Panc1 (cell line): Measurements from ENCODE around the gene METTL9.

ENCODE experiments used
- POLR2AphosphoS5 ChIP-seq: IDR thresholded peaks from 2 replicates; pipeline ENCODE4 v1.6.1; 2012; ENCODE audit warnings: mild to moderate bottlenecking, low read depth, low read length, moderate library complexity
- REST ChIP-seq, 2 experiments: IDR thresholded peaks; 2 replicates each; pipeline ENCODE4 v1.6.1; 2011 to 2012; ENCODE audit warnings: low read depth in 2 of 2, control low read depth in 1 of 2, low read length in 1 of 2, mild to moderate bottlenecking in 1 of 2, moderate library complexity in 1 of 2; ENCODE audit not compliant: insufficient read depth in 1 of 2
- TF ChIP-seq, protein P1 (sequence below): fragments of 450-650 bp; IDR thresholded peaks from 2 replicates; pipeline ENCODE4 v1.5.1; 2017; ENCODE audit warnings: mild to moderate bottlenecking

DNA sequence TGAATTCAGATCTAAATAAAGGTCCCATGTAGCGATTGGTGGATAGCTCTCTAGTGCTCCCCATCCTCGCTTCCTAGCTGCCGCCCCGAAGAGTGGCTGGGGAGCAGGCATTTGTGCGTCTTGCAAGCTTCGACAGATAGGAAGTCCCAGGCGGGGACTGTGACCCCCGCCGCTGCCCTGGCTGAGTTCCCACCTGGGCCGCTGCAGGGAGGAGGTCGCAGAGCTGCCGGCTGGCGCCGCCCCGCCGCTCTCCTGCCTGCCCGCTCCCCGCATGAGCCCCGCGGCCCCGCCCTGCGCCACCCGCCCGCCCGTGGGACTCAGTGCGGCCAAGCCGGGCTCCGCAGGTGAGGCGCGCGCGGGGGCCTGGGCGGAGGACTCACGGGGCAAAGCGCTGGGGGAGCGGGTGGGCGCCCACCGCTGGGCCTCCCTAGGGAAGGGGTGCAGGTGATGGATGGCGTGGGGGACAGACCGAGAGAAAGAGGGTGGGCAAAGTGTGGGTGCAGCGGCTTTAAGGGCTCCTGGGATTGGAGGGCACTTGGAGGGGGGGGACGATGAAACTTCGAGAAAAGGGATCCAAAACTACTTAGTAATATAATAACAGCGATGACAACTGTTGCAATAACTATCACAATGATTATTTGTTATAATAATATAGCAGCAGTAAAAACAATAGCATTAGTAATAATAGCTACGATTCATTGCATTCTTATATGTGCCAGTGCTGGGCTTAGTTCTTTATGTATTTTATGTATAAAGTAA lies 64.7 kb downstream of the METTL9 start, which contains the start of gene OTOA:
- TF ChIP-seq, protein P1, sequence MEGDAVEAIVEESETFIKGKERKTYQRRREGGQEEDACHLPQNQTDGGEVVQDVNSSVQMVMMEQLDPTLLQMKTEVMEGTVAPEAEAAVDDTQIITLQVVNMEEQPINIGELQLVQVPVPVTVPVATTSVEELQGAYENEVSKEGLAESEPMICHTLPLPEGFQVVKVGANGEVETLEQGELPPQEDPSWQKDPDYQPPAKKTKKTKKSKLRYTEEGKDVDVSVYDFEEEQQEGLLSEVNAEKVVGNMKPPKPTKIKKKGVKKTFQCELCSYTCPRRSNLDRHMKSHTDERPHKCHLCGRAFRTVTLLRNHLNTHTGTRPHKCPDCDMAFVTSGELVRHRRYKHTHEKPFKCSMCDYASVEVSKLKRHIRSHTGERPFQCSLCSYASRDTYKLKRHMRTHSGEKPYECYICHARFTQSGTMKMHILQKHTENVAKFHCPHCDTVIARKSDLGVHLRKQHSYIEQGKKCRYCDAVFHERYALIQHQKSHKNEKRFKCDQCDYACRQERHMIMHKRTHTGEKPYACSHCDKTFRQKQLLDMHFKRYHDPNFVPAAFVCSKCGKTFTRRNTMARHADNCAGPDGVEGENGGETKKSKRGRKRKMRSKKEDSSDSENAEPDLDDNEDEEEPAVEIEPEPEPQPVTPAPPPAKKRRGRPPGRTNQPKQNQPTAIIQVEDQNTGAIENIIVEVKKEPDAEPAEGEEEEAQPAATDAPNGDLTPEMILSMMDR = no peak
- no peak for TF ChIP-seq POLR2AphosphoS5
- no peak for TF ChIP-seq REST (IDR thresholded peaks at IDR 0.05; ENCODE audit: insufficient read depth in 1 of 2, low read depth in 2 of 2, low read length in 1 of 2)
